ENCODE measurements around the gene IL10RB. TPM values are rescaled to one million over a fixed set of nuclear protein-coding genes. Genes with fewer than 3 reads are reported as not detected.

IL10RB gene
- total and polyA plus RNA-seq, 2 donors (not counting 1 experiment from before 2014, with no cell fraction given) = 29.3 to 32.5 TPM

DNA sequence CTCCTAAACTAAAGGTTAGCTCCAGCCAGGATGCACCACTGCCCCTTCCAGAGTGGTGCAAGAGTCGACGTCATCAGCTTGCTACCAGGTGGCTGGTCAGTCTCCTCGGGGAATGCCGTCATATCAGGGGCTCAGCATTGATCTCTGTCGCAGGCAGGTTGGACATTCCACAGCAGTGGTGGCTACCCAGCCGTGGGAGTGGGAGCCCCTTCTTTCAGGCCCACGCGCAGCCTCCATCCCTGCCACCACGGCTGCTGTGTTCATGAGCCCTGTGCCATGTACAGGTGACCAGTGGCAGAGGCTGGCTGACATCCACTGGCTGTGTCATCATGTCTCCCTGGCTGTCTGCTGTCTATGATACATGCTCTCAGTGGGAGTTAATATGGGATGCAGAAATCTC is 25.5 kb downstream of the IL10RB start:
- peaks cover 0 to 72% of the 10 kb centered on the region in 2 experiments for H3K36me3 ChIP-seq (replicated peaks in 1 of 2; ENCODE audit: control extremely low read depth in 1 of 2, control insufficient read depth in 1 of 2, extremely low read depth in 1 of 2, insufficient read depth in 2 of 2, low read length in 1 of 2)
- no peak overlapping the region for H3K27ac Mint-ChIP-seq
- CTCF ChIA-PET = no interaction called here

GRCh38 chr21:33292724-33293123 is 26.6 kb downstream of the IL10RB start:
- no peak overlapping the region for H2AFZ ChIP-seq (ENCODE audit: insufficient read depth, low read depth, low read length, poor library complexity, severe bottlenecking)
- no peaks in the 10 kb centered on the region for H3K9me3 ChIP-seq (ENCODE audit: control extremely low read depth in 1 of 3, control insufficient read depth in 2 of 3, insufficient read depth in 1 of 3, low read length in 2 of 3)
- H3K27ac ChIP-seq (ENCODE audit: low read length in 2 of 2) = no peak overlapping the region
- H3K4me2 ChIP-seq (replicated peaks; ENCODE audit: low read depth, low read length, poor library complexity, severe bottlenecking) = no peak overlapping the region
- Mint-ChIP-seq H3K27me3 (no peaks in the 10 kb centered on the region), H3K9me3 (ENCODE audit: insufficient read depth) (no peaks in the 10 kb centered on the region), H3K4me3 (no peak overlapping the region), H3K27ac (peak overlapping the region; percentile 10), H3K4me1 (peaks cover 20% of the 10 kb centered on the region)
- ATAC-seq (ENCODE audit: low read depth) (no peak), DNase-seq (no peak)
- H3K79me2 ChIP-seq (ENCODE audit: control insufficient read depth, insufficient read depth, low read length) = peaks cover 22% of the 10 kb centered on the region
- CTCF ChIA-PET = no interaction called here
- peaks cover 0 to 62% of the 10 kb centered on the region in 2 experiments for H3K36me3 ChIP-seq (replicated peaks in 1 of 2; ENCODE audit: control extremely low read depth in 1 of 2, control insufficient read depth in 1 of 2, extremely low read depth in 1 of 2, insufficient read depth in 2 of 2, low read length in 1 of 2)
- TF ChIP-seq, protein P1, sequence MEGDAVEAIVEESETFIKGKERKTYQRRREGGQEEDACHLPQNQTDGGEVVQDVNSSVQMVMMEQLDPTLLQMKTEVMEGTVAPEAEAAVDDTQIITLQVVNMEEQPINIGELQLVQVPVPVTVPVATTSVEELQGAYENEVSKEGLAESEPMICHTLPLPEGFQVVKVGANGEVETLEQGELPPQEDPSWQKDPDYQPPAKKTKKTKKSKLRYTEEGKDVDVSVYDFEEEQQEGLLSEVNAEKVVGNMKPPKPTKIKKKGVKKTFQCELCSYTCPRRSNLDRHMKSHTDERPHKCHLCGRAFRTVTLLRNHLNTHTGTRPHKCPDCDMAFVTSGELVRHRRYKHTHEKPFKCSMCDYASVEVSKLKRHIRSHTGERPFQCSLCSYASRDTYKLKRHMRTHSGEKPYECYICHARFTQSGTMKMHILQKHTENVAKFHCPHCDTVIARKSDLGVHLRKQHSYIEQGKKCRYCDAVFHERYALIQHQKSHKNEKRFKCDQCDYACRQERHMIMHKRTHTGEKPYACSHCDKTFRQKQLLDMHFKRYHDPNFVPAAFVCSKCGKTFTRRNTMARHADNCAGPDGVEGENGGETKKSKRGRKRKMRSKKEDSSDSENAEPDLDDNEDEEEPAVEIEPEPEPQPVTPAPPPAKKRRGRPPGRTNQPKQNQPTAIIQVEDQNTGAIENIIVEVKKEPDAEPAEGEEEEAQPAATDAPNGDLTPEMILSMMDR (IDR thresholded peaks at IDR 0.05) = no peak
- TF ChIP-seq EZH2 (IDR thresholded peaks at IDR 0.05; ENCODE audit: borderline replicate concordance, insufficient read depth, low read depth, low read length, poor library complexity, severe bottlenecking) = no peak
- H3K4me1 ChIP-seq (ENCODE audit: control insufficient read depth in 2 of 2, insufficient read depth in 2 of 2, low read length in 2 of 2) = peaks cover 18 to 27% of the 10 kb centered on the region in 2 donors
- intact Hi-C loops (cut with micrococcal nuclease) = no loop called here
- H3K4me3 ChIP-seq (ENCODE audit: control extremely low read depth in 1 of 5, extremely low read depth in 1 of 5, insufficient read depth in 1 of 5, low read depth in 2 of 5, low read length in 4 of 5) = no peak overlapping the region
- POLR2A ChIA-PET = no interaction called here
- no peaks in the 10 kb centered on the region for H4K20me1 ChIP-seq (ENCODE audit: control insufficient read depth, insufficient read depth, low read length, poor library complexity, severe bottlenecking)
- no peaks in the 10 kb centered on the region for H3K27me3 ChIP-seq (replicated peaks in 1 of 4; ENCODE audit: control extremely low read depth in 1 of 4, control insufficient read depth in 3 of 4, insufficient read depth in 4 of 4, low read length in 3 of 4)
- no peak overlapping the region for H3K9ac ChIP-seq (ENCODE audit: low read length)
- 100% methylated on average over 3 of the region's 5 CpGs for WGBS (ENCODE audit: insufficient coverage)

More for the DNA sequence above, 25.5 kb downstream of the IL10RB start:
- Histone ChIP-seq H2AFZ (ENCODE audit: insufficient read depth, low read depth, low read length, poor library complexity, severe bottlenecking) (no peak overlapping the region), H3K4me1 (ENCODE audit: control insufficient read depth in 2 of 2, insufficient read depth in 2 of 2, low read length in 2 of 2) (peaks cover 7 to 16% of the 10 kb centered on the region in 2 donors), H3K9ac (ENCODE audit: low read length) (no peak overlapping the region), H4K20me1 (ENCODE audit: control insufficient read depth, insufficient read depth, low read length, poor library complexity, severe bottlenecking) (no peaks in the 10 kb centered on the region), H3K79me2 (ENCODE audit: control insufficient read depth, insufficient read depth, low read length) (peaks cover 28% of the 10 kb centered on the region), H3K4me3 (ENCODE audit: control extremely low read depth in 1 of 5, extremely low read depth in 1 of 5, insufficient read depth in 1 of 5, low read depth in 2 of 5, low read length in 4 of 5) (no peak overlapping the region), H3K27me3 (replicated peaks in 1 of 4; ENCODE audit: control extremely low read depth in 1 of 4, control insufficient read depth in 3 of 4, insufficient read depth in 4 of 4, low read length in 3 of 4) (no peaks in the 10 kb centered on the region), H3K4me2 (replicated peaks; ENCODE audit: low read depth, low read length, poor library complexity, severe bottlenecking) (no peak overlapping the region), H3K27ac (ENCODE audit: low read length in 2 of 2) (no peak overlapping the region), H3K9me3 (ENCODE audit: control extremely low read depth in 1 of 3, control insufficient read depth in 2 of 3, insufficient read depth in 1 of 3, low read length in 2 of 3) (no peaks in the 10 kb centered on the region)
- intact Hi-C loops (cut with micrococcal nuclease) = no loop called here
- DNase-seq (no peak), ATAC-seq (ENCODE audit: low read depth) (no peak)
- Mint-ChIP-seq H3K9me3 (ENCODE audit: insufficient read depth) (no peaks in the 10 kb centered on the region), H3K4me3 (no peak overlapping the region), H3K4me1 (peaks cover 15% of the 10 kb centered on the region), H3K27me3 (no peaks in the 10 kb centered on the region)
- POLR2A ChIA-PET = no interaction called here
- 96% methylated on average over 9 of the region's 9 CpGs for WGBS (ENCODE audit: insufficient coverage)
- no peak for TF ChIP-seq EZH2 (IDR thresholded peaks at IDR 0.05; ENCODE audit: borderline replicate concordance, insufficient read depth, low read depth, low read length, poor library complexity, severe bottlenecking)
- TF ChIP-seq, protein P1 (IDR thresholded peaks at IDR 0.05) = no peak
